ENCODE measurements around the gene RAD51B.

DNA sequence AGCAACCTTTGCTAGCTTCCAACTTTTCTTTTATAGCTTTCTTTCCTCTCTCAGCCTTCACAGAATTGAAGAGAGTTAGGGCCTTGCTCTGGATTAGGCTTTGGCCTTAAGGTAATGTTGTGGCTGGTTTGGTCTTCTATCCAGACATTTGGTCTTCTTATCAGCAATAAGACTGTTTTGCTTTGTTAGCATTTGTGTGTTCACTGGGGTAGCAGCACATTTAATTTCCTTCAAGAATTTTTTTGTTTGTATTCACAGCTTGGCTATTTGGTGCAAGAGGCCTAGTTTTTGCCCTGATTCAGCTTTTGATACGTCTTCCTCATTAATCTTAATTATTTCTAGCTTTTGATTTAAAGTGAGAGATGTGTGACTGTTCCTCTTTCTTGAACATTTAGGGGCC, 130.8 kb downstream of the RAD51B start:
- TF ChIP-seq, protein P1, sequence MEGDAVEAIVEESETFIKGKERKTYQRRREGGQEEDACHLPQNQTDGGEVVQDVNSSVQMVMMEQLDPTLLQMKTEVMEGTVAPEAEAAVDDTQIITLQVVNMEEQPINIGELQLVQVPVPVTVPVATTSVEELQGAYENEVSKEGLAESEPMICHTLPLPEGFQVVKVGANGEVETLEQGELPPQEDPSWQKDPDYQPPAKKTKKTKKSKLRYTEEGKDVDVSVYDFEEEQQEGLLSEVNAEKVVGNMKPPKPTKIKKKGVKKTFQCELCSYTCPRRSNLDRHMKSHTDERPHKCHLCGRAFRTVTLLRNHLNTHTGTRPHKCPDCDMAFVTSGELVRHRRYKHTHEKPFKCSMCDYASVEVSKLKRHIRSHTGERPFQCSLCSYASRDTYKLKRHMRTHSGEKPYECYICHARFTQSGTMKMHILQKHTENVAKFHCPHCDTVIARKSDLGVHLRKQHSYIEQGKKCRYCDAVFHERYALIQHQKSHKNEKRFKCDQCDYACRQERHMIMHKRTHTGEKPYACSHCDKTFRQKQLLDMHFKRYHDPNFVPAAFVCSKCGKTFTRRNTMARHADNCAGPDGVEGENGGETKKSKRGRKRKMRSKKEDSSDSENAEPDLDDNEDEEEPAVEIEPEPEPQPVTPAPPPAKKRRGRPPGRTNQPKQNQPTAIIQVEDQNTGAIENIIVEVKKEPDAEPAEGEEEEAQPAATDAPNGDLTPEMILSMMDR (IDR thresholded peaks at IDR 0.05): no peak
- no peak for TF ChIP-seq POLR2A (IDR thresholded peaks at IDR 0.05)

Measured in ovary (tissue), 3 donors.